A673 (cell line): ENCODE results near the gene KCNK2. TPM values are rescaled to one million over a fixed set of nuclear protein-coding genes. Genes with fewer than 3 reads are reported as not detected.

ENCODE experiments used
- BruUV-seq: library from RNA; stranded (reverse); fragments of 400-500 nt; replicated peaks from 2 replicates; lab custom pipeline; 2021; lab: Mats Ljungman, UMichigan
- CTCF ChIA-PET: fragments of 300-600 bp; sonication (Branson Sonifier 250); formaldehyde crosslinking; loops from one replicate; lab custom pipeline; 2022; ENCODE audit warnings: antibody characterized with exemption; lab: Charles Lee
- POLR2A ChIA-PET: fragments of 300-600 bp; sonication (Branson Sonifier 250); formaldehyde crosslinking; loops from one replicate; lab custom pipeline; 2022; ENCODE audit warnings: antibody characterized with exemption; ENCODE audit not compliant: low non-redundant PET; lab: Charles Lee
- DNase-seq: peaks from one replicate; pipeline ENCODE4 v3.0.0-alpha.2; 2015; ENCODE audit warnings: low spot score
- H3K27ac ChIP-seq: fragments of 200-600 bp; sonication (generic); 2 replicates; pipeline ENCODE4 v1.5.1; 2016; ENCODE audit warnings: mixed run types, low read depth, mild to moderate bottlenecking, mixed read lengths, antibody characterized with exemption, low read length; ENCODE audit not compliant: poor library complexity, severe bottlenecking
- H3K27me3 ChIP-seq: fragments of 200-600 bp; sonication (generic); replicated peaks from 2 replicates; pipeline ENCODE4 v1.6.1; 2017; ENCODE audit warnings: mixed run types, low read depth, mild to moderate bottlenecking, mixed read lengths, antibody characterized with exemption, low read length; ENCODE audit not compliant: insufficient read depth, poor library complexity
- H3K36me3 ChIP-seq: fragments of 200-600 bp; sonication (generic); 2 replicates; pipeline ENCODE4 v1.6.1; 2016; ENCODE audit warnings: mixed run types, mild to moderate bottlenecking, mixed read lengths, antibody characterized with exemption, low read length; ENCODE audit not compliant: insufficient read depth, poor library complexity, severe bottlenecking
- H3K4me1 ChIP-seq: fragments of 200-600 bp; sonication (generic); 2 replicates; pipeline ENCODE4 v1.6.1; 2017; ENCODE audit warnings: mixed run types, mild to moderate bottlenecking, mixed read lengths, antibody characterized with exemption, low read length; ENCODE audit not compliant: insufficient read depth, poor library complexity, severe bottlenecking
- H3K4me3 ChIP-seq: fragments of 200-600 bp; sonication (generic); 2 replicates; pipeline ENCODE4 v1.5.1; 2016; ENCODE audit warnings: low read depth, mixed run types, mild to moderate bottlenecking, mixed read lengths, low read length; ENCODE audit not compliant: poor library complexity, severe bottlenecking
- H3K9me3 ChIP-seq: fragments of 200-600 bp; sonication (generic); 2 replicates; pipeline ENCODE4 v1.6.1; 2016; ENCODE audit warnings: mixed run types, low read depth, mild to moderate bottlenecking, mixed read lengths, antibody characterized with exemption, low read length; ENCODE audit not compliant: poor library complexity, severe bottlenecking
- CTCF ChIP-seq: fragments of 300-800, 200-600 bp; sonication (generic); conservative IDR thresholded peaks from 2 replicates; pipeline ENCODE4 v1.5.1; 2017; ENCODE audit warnings: low read depth, mild to moderate bottlenecking, antibody characterized with exemption, low read length, moderate library complexity, mixed read lengths
- EZH2 ChIP-seq: fragments of 200-600 bp; sonication (generic); IDR thresholded peaks from 2 replicates; pipeline ENCODE4 v1.6.1; 2017; ENCODE audit warnings: borderline replicate concordance, low read depth, mild to moderate bottlenecking, mixed read lengths, antibody characterized with exemption, low read length; ENCODE audit not compliant: poor library complexity, severe bottlenecking
- intact Hi-C: fragments of 100-400 bp; cut with micrococcal nuclease; formaldehyde crosslinking; loops from one replicate; pipeline ENCODE4 v1.10.0; 2022; ENCODE audit not compliant: unreplicated experiment
- total RNA-seq: library from RNA; stranded (reverse); gene quantifications from 2 replicates; pipeline ENCODE4 v1.2.3, GENCODE V29; 2021

The KCNK2 gene
- total RNA-seq, 1 experiment from 2014 or later, result not detected

GRCh38 chr1:215262106-215262505 lies 179.6 kb downstream of the KCNK2 start:
- ChIA-PET POLR2A (no interaction called here), CTCF (no interaction called here)

GRCh38 chr1:215263636-215264035 lies 181.1 kb downstream of the KCNK2 start:
- intact Hi-C loops, result no loop called here
- no TSS peak for BruUV-seq
- CTCF ChIA-PET, result no interaction called here

More at GRCh38 chr1:215262106-215262505, 179.6 kb downstream of the KCNK2 start:
- H3K27me3 ChIP-seq, result peaks cover 3% of the 10 kb centered on the region
- no peaks in the 10 kb centered on the region for H3K36me3 ChIP-seq
- TF ChIP-seq CTCF, result no peak
- no peak for TF ChIP-seq EZH2
- no peak overlapping the region for H3K27ac ChIP-seq
- BruUV-seq, result no TSS peak
- no peaks in the 10 kb centered on the region for H3K9me3 ChIP-seq
- intact Hi-C loops, result no loop called here
- DNase-seq, result no peak
- no peaks in the 10 kb centered on the region for H3K4me1 ChIP-seq
- no peak overlapping the region for H3K4me3 ChIP-seq

GRCh38 chr1:215264649-215265048 lies 182.1 kb downstream of the KCNK2 start:
- intact Hi-C loops, result no loop called here
- Histone ChIP-seq H3K27ac (no peak overlapping the region), H3K9me3 (no peaks in the 10 kb centered on the region), H3K36me3 (no peaks in the 10 kb centered on the region), H3K4me1 (no peaks in the 10 kb centered on the region), H3K4me3 (no peak overlapping the region), H3K27me3 (no peaks in the 10 kb centered on the region)
- DNase-seq, result no peak
- TF ChIP-seq EZH2, result no peak
- TF ChIP-seq CTCF, result no peak
- BruUV-seq, result no TSS peak
- CTCF ChIA-PET, result no interaction called here
- POLR2A ChIA-PET, result no interaction called here

More at GRCh38 chr1:215263636-215264035, 181.1 kb downstream of the KCNK2 start:
- POLR2A ChIA-PET, result no interaction called here
- Histone ChIP-seq H3K4me1 (no peaks in the 10 kb centered on the region), H3K36me3 (no peaks in the 10 kb centered on the region), H3K27me3 (no peaks in the 10 kb centered on the region), H3K4me3 (no peak overlapping the region), H3K9me3 (no peaks in the 10 kb centered on the region), H3K27ac (no peak overlapping the region)
- no peak for DNase-seq
- no peak for TF ChIP-seq CTCF
- no peak for TF ChIP-seq EZH2
